Thoracic aorta (tissue), 2 donors: Measurements from ENCODE around the gene SUMO1. TPM values are rescaled to one million over a fixed set of nuclear protein-coding genes. Genes with fewer than 3 reads are reported as not detected.

ENCODE experiments used
- ATAC-seq: fragments of 150-250 bp; one replicate; pipeline ENCODE4 v1.8.0; 2017; ENCODE audit warnings: low read depth; ENCODE audit not compliant: insufficient number of reproducible peaks, low FRiP score
- DNase-seq: peaks from one replicate; pipeline ENCODE4 v3.0.0-alpha.2; 2020; ENCODE audit warnings: low spot score
- H3K27ac ChIP-seq, 2 donors: fragments of 200-600 bp; sonication (generic); 1 replicate in 1 of 2; 2 replicates in 1 of 2; pipeline ENCODE4 v1.5.1; 2016; ENCODE audit warnings: mild to moderate bottlenecking in 2 of 2, moderate library complexity in 2 of 2
- H3K27me3 ChIP-seq: fragments of 200-600 bp; sonication (generic); replicated peaks from 2 replicates; pipeline ENCODE4 v1.6.0; 2016; ENCODE audit warnings: mild to moderate bottlenecking; ENCODE audit not compliant: insufficient read depth
- H3K36me3 ChIP-seq: fragments of 200-600 bp; sonication (generic); one replicate; pipeline ENCODE4 v1.5.1; 2016
- H3K4me1 ChIP-seq, 2 donors: fragments of 200-600 bp; sonication (generic); 1 replicate in 1 of 2; 2 replicates in 1 of 2; pipeline versions ENCODE4 v1.5.1 to v1.6.0; 2016; ENCODE audit warnings: low read depth in 2 of 2, mild to moderate bottlenecking in 1 of 2; ENCODE audit not compliant: control insufficient read depth in 1 of 2
- H3K4me3 ChIP-seq: fragments of 200-600 bp; sonication (generic); 2 replicates; pipeline ENCODE4 v1.5.1; 2016; ENCODE audit warnings: mild to moderate bottlenecking
- H3K9me3 ChIP-seq: fragments of 200-600 bp; sonication (generic); 2 replicates; pipeline ENCODE4 v1.5.1; 2016
- CTCF ChIP-seq: fragments of 200-600 bp; sonication (generic); IDR thresholded peaks from one replicate; pipeline ENCODE4 v1.5.1; 2019; ENCODE audit warnings: antibody characterized with exemption
- total RNA-seq, 2 donors: library from RNA; depleted of rRNA; stranded (reverse); fragments of >200 nt; gene quantifications; one replicate each; pipeline versions ENCODE4 v1.1.0 to v1.2.3, GENCODE V29; 2016

The SUMO1 gene
- total RNA-seq, 2 donors from 2014 or later: 36.8 to 55.2 TPM

DNA sequence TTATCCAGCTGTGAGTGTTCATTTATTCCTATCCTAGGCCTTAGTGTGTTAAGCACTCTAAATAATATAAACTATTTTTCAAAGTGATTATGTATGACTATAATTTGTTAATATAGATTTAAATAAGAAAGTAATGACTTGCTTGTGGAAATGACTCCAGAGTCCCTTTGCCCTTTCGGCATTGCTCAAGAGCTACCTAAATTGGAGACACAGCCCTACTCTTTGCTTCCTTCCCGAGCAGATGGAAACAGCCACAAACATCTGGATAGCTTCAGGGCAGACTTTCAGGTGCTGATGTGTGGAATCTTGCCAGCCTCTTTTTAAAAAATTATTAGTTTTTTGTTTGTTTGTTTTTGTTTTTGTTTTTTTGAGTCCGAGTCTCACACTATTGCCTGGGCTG is 44.0 kb downstream of the SUMO1 start:
- H3K27ac ChIP-seq: no peak overlapping the region
- no peak for TF ChIP-seq CTCF
- ATAC-seq: no peak
- H3K27me3 ChIP-seq: no peaks in the 10 kb centered on the region
- H3K9me3 ChIP-seq: no peaks in the 10 kb centered on the region
- H3K4me1 ChIP-seq: no peaks in the 10 kb centered on the region
- no peak overlapping the region for H3K4me3 ChIP-seq
- no peak for DNase-seq
- H3K36me3 ChIP-seq: no peaks in the 10 kb centered on the region

- Histone ChIP-seq H3K36me3 (no peaks in the 10 kb centered on the region), H3K27ac (no peak overlapping the region), H3K4me1 (no peaks in the 10 kb centered on the region), H3K9me3 (no peaks in the 10 kb centered on the region), H3K4me3 (no peak overlapping the region), H3K27me3 (no peaks in the 10 kb centered on the region)
- no peak for TF ChIP-seq CTCF
- no peak for DNase-seq
- no peak for ATAC-seq
These were observed 44.5 kb downstream of the SUMO1 start for GRCh38 chr2:202193881-202194353.

- H3K9me3 ChIP-seq: no peaks in the 10 kb centered on the region
- ATAC-seq (no peak), DNase-seq (no peak)
- H3K36me3 ChIP-seq: no peaks in the 10 kb centered on the region
- no peak overlapping the region for H3K27ac ChIP-seq
- no peaks in the 10 kb centered on the region for H3K4me1 ChIP-seq
- no peaks in the 10 kb centered on the region for H3K27me3 ChIP-seq
- H3K4me3 ChIP-seq: no peak overlapping the region
- TF ChIP-seq CTCF: no peak
These were observed 45.1 kb downstream of the SUMO1 start for GRCh38 chr2:202193305-202193704.

DNA sequence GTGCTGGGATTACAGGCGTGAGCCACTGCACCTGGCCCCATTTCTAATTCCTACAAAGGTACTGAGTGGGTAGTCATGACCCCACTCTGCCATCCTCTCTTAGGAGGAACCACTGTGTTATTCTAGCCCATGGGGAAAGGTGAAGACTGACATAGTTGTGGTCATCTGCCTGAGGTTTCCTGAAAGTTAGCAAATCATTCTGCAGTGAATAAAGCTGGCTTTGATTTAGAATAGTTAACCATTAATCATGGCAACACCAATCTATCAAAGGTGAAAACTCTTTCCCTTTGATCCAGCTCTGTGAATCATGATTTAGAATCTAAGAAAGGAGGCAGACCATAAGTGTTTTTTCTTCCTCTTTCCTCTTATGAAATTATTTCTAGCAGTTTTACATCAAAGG is 50.8 kb downstream of the SUMO1 start:
- DNase-seq (no peak), ATAC-seq (no peak)
- no peaks in the 10 kb centered on the region for H3K4me1 ChIP-seq
- H3K27me3 ChIP-seq: no peaks in the 10 kb centered on the region
- no peaks in the 10 kb centered on the region for H3K9me3 ChIP-seq
- H3K4me3 ChIP-seq: no peak overlapping the region
- no peaks in the 10 kb centered on the region for H3K36me3 ChIP-seq
- no peak for TF ChIP-seq CTCF
- H3K27ac ChIP-seq: no peak overlapping the region

- no peaks in the 10 kb centered on the region for H3K4me1 ChIP-seq
- no peak for TF ChIP-seq CTCF
- H3K27ac ChIP-seq: no peak overlapping the region
- no peaks in the 10 kb centered on the region for H3K9me3 ChIP-seq
- no peak overlapping the region for H3K4me3 ChIP-seq
- ATAC-seq (no peak), DNase-seq (no peak)
- H3K27me3 ChIP-seq: no peaks in the 10 kb centered on the region
- no peaks in the 10 kb centered on the region for H3K36me3 ChIP-seq
These were observed 51.7 kb downstream of the SUMO1 start for GRCh38 chr2:202186641-202187202.
